ENCODE results near the gene TMEM187. TPM values are rescaled to one million over a fixed set of nuclear protein-coding genes. Genes with fewer than 3 reads are reported as not detected.

TMEM187 gene
- total RNA-seq, 4 donors from 2014 or later: 3.6 to 6.9 (median 6.1) TPM

- Histone ChIP-seq H3K9me3 (no peaks in the 10 kb centered on the region), H3K4me3 (no peak overlapping the region), H3K36me3 (peaks cover 20 to 60% (median 56%) of the 10 kb centered on the region in 4 donors), H3K27me3 (no peaks in the 10 kb centered on the region), H3K27ac (replicated peaks in 1 of 4) (no peak overlapping the region), H3K4me1 (peaks cover 30 to 46% (median 40%) of the 10 kb centered on the region in 4 donors)
- intact Hi-C loops (cut with DNase I): no loop called here
- TF ChIP-seq, protein P1, sequence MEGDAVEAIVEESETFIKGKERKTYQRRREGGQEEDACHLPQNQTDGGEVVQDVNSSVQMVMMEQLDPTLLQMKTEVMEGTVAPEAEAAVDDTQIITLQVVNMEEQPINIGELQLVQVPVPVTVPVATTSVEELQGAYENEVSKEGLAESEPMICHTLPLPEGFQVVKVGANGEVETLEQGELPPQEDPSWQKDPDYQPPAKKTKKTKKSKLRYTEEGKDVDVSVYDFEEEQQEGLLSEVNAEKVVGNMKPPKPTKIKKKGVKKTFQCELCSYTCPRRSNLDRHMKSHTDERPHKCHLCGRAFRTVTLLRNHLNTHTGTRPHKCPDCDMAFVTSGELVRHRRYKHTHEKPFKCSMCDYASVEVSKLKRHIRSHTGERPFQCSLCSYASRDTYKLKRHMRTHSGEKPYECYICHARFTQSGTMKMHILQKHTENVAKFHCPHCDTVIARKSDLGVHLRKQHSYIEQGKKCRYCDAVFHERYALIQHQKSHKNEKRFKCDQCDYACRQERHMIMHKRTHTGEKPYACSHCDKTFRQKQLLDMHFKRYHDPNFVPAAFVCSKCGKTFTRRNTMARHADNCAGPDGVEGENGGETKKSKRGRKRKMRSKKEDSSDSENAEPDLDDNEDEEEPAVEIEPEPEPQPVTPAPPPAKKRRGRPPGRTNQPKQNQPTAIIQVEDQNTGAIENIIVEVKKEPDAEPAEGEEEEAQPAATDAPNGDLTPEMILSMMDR (IDR thresholded peaks at IDR 0.05): no peak
- TF ChIP-seq POLR2AphosphoS5 (IDR thresholded peaks at IDR 0.05) (no peak), EP300 (IDR thresholded peaks at IDR 0.05) (no peak)
- 83% methylated on average over 2 of the region's 12 CpGs for WGBS
- no peak for DNase-seq (ENCODE audit: extremely low spot score)
Observed at GRCh38 chrX:153963546-153963945, 9.0 kb upstream of the TMEM187 start.

DNA sequence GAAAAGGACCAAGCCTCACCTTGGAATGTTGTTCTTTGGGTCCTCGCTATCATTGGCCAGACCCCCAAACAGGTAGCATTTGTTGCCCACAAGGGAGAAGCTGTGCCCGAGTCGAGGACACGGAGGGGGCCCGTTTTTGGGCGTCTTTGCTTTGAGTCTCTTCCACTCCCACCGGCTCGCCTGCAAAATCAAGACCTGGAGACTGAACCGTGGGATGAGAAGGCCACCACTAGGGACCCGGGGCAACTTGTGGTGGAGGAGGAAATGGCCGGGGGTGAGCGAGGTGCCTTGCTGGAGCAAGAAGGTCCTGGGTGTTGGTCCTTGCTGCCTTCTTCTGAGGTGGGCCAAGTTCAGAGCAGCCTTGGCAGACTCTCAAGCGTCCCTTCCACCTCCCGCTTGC lies 8.4 kb upstream of the TMEM187 start:
- intact Hi-C loops (cut with DNase I): no loop called here
- Histone ChIP-seq H3K27ac (replicated peaks in 1 of 4) (no peak overlapping the region), H3K9me3 (no peaks in the 10 kb centered on the region), H3K27me3 (no peaks in the 10 kb centered on the region), H3K36me3 (peaks cover 20 to 55% (median 51%) of the 10 kb centered on the region in 4 donors), H3K4me1 (peaks cover 36 to 52% (median 46%) of the 10 kb centered on the region in 4 donors), H3K4me3 (no peak overlapping the region)
- no peak for DNase-seq (ENCODE audit: extremely low spot score)
- 92% methylated on average over 13 of the region's 14 CpGs for WGBS
- TF ChIP-seq POLR2A (IDR thresholded peaks at IDR 0.05; ENCODE audit: low read depth) (no peak), EP300 (IDR thresholded peaks at IDR 0.05) (no peak), POLR2AphosphoS5 (IDR thresholded peaks at IDR 0.05) (no peak)
- TF ChIP-seq, protein P1 (IDR thresholded peaks at IDR 0.05): no peak

DNA sequence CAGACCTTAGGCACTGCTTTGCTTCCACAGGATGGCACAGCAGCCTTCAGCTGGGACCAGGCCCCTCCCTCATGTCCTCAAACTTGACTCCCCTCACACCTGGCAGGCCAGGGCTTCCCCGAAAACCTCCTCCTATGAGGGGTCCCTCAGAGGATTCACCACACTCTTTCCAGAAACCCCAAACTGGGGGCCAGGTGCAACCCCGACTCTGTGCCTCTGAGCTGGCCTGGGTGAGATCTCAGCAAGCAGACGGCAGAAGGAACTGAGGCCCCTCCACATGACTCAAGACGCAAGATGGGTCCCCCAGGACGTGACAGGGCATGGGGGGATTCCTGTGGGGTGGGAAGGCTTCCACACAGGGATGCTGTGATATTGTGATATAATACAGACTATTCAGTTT lies 7.1 kb upstream of the TMEM187 start:
- H3K4me1 ChIP-seq: peaks cover 41 to 62% (median 54%) of the 10 kb centered on the region in 4 donors
- no peak overlapping the region for H3K4me3 ChIP-seq
- WGBS: 85% methylated on average over 4 of the region's 5 CpGs
- H3K9me3 ChIP-seq: no peaks in the 10 kb centered on the region
- no peak for DNase-seq (ENCODE audit: extremely low spot score)
- H3K27ac ChIP-seq (replicated peaks in 1 of 4): peak overlapping the region in 3 of 4 donors; percentile 95 to 99 (median 98)
- H3K36me3 ChIP-seq: peaks cover 15 to 42% (median 38%) of the 10 kb centered on the region in 4 donors
- TF ChIP-seq, protein P1 (IDR thresholded peaks at IDR 0.05): no peak
- TF ChIP-seq POLR2A (IDR thresholded peaks at IDR 0.05; ENCODE audit: low read depth): no peak
- TF ChIP-seq EP300 (IDR thresholded peaks at IDR 0.05): no peak
- TF ChIP-seq POLR2AphosphoS5 (IDR thresholded peaks at IDR 0.05): no peak
- intact Hi-C loops (cut with DNase I): no loop called here
- no peaks in the 10 kb centered on the region for H3K27me3 ChIP-seq

- DNase-seq (ENCODE audit: extremely low spot score): no peak
- Histone ChIP-seq H3K36me3 (peaks cover 9 to 33% (median 30%) of the 10 kb centered on the region in 4 donors), H3K27ac (replicated peaks in 1 of 4) (peak overlapping the region; percentile 95 to 99 (median 98)), H3K4me1 (peaks cover 41 to 62% (median 54%) of the 10 kb centered on the region in 4 donors), H3K9me3 (no peaks in the 10 kb centered on the region), H3K4me3 (no peak overlapping the region), H3K27me3 (no peaks in the 10 kb centered on the region)
- TF ChIP-seq POLR2AphosphoS5 (IDR thresholded peaks at IDR 0.05) (peak; percentile 13 to 19), EP300 (IDR thresholded peaks at IDR 0.05) (no peak)
- TF ChIP-seq, protein P1 (IDR thresholded peaks at IDR 0.05): no peak
- WGBS: 53% methylated on average over 6 of the region's 15 CpGs
- intact Hi-C loops (cut with DNase I): no loop called here
Observed at GRCh38 chrX:153966283-153966688, 6.3 kb upstream of the TMEM187 start.
